Mucosa of stomach (tissue), 1 donor: ENCODE data around the gene PKD2L2.
"Not testable (repeated sequence)": the region's sequence is repeated elsewhere in the genome, so short reads cannot be mapped to it uniquely, and the experiment has no call there.

Source experiments
- H3K27me3 ChIP-seq: one replicate; pipeline ENCODE4 v1.7.0; 2013; ENCODE audit warnings: mild to moderate bottlenecking, low read length; ENCODE audit not compliant: control insufficient read depth, insufficient read depth
- H3K36me3 ChIP-seq: one replicate; pipeline ENCODE4 v1.7.0; 2013; ENCODE audit warnings: low read length; ENCODE audit not compliant: control insufficient read depth, insufficient read depth
- H3K4me1 ChIP-seq: one replicate; pipeline ENCODE4 v1.7.0; 2013; ENCODE audit warnings: mild to moderate bottlenecking, low read length; ENCODE audit not compliant: control insufficient read depth, insufficient read depth
- H3K4me3 ChIP-seq: one replicate; pipeline ENCODE4 v1.7.0; 2013; ENCODE audit warnings: low read length
- H3K9ac ChIP-seq: one replicate; pipeline ENCODE4 v1.7.0; 2013; ENCODE audit warnings: mild to moderate bottlenecking, low read length, moderate library complexity
- H3K9me3 ChIP-seq: one replicate; pipeline ENCODE4 v1.7.0; 2013; ENCODE audit warnings: mild to moderate bottlenecking, low read length, moderate library complexity; ENCODE audit not compliant: control insufficient read depth
- donor health status: Pancreatic carcinoma.

Gene PKD2L2

DNA sequence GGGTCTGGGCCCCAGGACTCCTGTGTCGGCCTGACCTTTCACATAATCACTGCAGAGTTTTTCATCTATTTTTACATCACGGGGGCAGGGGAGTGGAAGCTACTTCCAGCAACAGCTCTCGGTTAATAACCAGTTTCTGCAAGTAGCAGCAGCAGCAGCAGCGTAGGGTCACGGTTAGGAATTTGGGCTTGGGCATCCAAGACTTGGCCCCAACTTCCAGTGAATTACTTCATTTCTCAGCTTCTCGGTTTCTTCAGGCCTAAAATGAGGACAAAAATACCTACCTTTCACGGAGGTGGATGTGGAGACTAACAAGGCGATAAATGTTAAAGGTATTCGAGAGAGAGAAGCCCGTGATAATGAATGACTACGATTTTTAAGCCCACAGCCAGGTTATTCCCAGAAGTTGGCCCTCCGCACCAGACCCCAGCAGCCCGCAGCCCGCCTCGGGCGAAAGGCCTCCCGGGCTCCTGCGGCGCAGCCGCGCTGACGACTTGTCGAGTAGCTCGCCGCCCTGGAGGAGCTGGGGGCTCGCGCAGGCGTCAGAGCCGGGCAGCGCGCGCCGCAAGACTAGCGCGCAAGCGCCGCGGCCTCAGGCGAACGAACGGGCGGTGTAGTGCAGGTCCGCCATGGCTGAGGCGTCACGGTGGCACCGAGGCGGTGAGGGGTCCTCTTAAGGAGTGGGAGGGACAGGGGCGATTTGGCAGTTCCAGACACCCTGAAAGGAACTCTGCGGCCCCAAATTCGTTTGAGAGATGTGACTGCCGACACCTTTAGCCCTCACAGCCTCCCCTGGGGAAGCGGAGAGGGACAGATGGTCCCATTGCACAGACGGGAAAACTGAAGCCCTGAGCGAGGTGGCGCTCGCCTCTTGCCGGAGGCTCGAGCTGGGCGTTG is at the start of gene PKD2L2:
Gene PKD2L2 (plus strand): TSS at position 595 of the 897 bp plus-strand sequence. CDS start 35 bp downstream, at position 630.
- no peaks in the 10 kb centered on the region for H3K9me3 ChIP-seq
- peak within 1 kb of the TSS; percentile 67 for H3K9ac ChIP-seq
- peak within 1 kb of the TSS; percentile 29 for H3K4me3 ChIP-seq
- H3K36me3 ChIP-seq, result no peaks in the 10 kb centered on the region
- H3K4me1 ChIP-seq, result peaks cover 5% of the 10 kb centered on the region
- no peaks in the 10 kb centered on the region for H3K27me3 ChIP-seq

DNA sequence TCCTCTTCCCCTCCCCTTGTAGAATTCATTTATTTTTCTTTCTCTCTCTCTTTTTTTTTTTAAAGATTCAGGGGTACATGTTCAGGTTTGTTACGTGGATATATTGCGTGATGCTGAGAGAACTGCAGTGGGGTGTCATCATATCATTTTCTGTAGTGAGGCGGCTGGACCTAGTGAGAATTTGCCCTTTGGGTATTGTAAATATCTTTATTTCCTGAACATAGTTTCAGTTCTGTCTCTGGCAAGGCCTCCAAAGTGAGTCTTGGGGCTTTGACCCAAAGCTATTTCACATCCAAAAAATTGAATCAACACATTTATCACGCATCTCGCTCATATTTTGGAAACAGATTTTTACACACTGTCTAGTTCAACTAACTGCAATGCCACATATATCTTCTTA is 47.0 kb upstream of the PKD2L2 start:
- Histone ChIP-seq H3K9ac (no peak overlapping the region), H3K4me3 (no peak overlapping the region), H3K27me3 (no peaks in the 10 kb centered on the region), H3K4me1 (peaks cover 7% of the 10 kb centered on the region), H3K36me3 (no peaks in the 10 kb centered on the region), H3K9me3 (no peaks in the 10 kb centered on the region)

DNA sequence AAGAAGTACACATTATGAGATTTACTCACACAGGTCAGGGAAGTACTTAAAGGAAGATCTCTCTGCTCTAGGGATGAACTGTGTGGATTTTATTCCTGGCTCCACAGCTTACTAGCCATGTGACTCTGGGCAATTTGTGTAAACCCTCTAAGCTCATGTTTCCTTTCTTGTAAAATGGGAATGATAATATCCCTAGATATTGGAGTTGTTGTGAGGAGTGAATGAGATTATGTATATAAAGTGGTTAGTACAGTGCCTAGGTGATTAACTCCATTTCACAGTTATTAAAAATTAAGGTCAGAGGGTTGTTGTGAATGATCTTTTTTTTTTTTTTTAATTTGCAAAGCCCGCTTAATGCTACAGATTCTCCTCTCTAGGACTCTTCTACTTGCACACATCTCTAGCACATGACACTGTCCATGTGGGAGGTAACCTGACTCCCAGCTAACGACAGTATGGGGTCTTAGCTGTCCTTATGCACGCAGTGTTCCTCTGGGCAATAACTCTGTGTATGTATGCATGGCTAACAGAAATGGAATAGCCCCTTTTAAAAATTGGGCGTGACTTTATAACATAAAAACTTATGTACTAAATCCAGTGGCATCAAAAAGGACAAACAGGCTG is 45.5 kb upstream of the PKD2L2 start:
- Histone ChIP-seq H3K36me3 (no peaks in the 10 kb centered on the region), H3K4me1 (no peaks in the 10 kb centered on the region), H3K27me3 (no peaks in the 10 kb centered on the region), H3K4me3 (no peak overlapping the region), H3K9me3 (no peaks in the 10 kb centered on the region), H3K9ac (no peak overlapping the region)

DNA sequence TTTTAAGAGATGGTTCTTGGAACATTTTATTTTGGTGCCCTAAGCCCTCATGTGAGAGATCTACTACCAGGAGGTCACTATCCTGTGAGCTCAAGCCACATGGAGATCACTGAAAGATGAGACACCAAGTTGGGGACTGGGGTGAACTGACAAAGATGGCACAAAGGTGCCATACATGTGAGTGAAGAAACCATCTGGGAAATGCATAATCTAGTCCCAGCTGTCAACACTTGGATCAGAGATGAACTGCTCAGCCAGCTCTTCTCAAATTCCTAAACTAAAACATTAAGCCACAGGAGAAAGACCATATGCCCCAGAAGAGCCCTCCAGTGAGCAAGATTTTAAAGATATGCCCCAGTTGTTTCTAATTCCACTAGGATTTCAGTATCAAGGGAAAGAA is 43.8 kb upstream of the PKD2L2 start:
- H3K4me1 ChIP-seq, result no peaks in the 10 kb centered on the region

DNA sequence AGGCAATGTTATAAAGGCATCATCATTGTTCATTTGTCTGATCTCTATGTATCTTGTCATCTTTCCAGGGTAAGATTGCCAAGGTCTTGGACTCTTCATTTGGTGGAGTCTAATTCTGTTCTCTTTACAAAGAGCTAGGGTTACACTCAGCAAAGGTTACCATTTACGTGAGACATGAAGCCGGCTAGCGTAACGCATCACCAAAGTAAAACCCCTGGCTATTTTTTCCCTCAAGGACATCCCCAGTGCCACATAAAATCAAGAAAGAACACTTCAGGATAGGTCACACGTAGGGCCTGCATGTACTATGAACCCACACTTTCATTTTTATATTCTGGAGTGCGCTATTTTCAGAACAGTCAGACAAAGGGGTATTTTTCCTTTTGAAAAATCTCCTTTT is 41.6 kb upstream of the PKD2L2 start:
- Histone ChIP-seq H3K27me3 (no peaks in the 10 kb centered on the region), H3K4me1 (no peaks in the 10 kb centered on the region), H3K9me3 (no peaks in the 10 kb centered on the region), H3K9ac (no peak overlapping the region), H3K36me3 (no peaks in the 10 kb centered on the region), H3K4me3 (no peak overlapping the region)

More for the DNA sequence above, 43.8 kb upstream of the PKD2L2 start:
- Histone ChIP-seq H3K4me3 (no peak overlapping the region), H3K27me3 (no peaks in the 10 kb centered on the region), H3K9ac (no peak overlapping the region), H3K9me3 (no peaks in the 10 kb centered on the region), H3K36me3 (no peaks in the 10 kb centered on the region)

DNA sequence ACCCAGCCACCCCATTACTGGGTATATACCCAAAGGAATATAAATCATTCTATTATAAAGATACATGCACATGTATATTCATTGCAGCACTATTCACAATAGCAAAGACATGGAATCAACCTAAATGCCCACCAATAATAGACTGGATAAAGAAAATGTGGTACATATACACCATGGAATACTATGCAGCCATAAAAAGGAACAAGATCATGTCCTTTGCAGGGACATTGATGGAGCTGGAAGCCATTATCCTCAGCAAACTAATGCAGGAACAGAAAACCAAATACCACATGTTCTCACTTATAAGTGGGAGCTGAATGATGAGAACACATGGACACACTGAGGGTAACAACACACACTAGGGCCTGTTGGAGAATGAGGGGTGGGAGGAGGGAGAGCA is 36.1 kb upstream of the PKD2L2 start:
- not testable (repeated sequence) for H3K4me1 ChIP-seq, H3K9ac ChIP-seq

DNA sequence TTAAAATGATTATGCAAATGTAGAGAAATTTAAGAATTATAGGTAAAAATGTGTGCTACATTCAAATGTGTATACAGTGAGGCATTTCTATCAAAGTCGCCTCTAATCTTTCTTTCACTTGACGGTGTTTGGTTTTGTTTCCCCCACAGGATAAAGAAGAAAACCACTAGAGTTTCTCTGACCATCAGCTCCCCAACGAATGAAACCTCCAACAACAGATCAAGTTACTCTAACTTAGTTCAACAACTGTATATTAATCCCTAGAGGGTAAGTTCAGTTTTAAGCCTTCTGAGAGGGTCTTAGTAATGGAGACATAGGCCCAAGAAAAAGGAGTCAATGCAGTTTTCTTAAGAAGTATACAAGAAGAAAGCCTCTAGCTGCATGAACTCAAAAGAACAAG is 33.1 kb upstream of the PKD2L2 start:
- no peaks in the 10 kb centered on the region for H3K27me3 ChIP-seq
- no peak overlapping the region for H3K9ac ChIP-seq
- no peaks in the 10 kb centered on the region for H3K9me3 ChIP-seq
- H3K36me3 ChIP-seq, result no peaks in the 10 kb centered on the region
- no peak overlapping the region for H3K4me3 ChIP-seq
- H3K4me1 ChIP-seq, result no peaks in the 10 kb centered on the region

More for the DNA sequence above, 36.1 kb upstream of the PKD2L2 start:
- not testable (repeated sequence) for H3K27me3 ChIP-seq, H3K4me3 ChIP-seq, H3K9me3 ChIP-seq, H3K36me3 ChIP-seq

DNA sequence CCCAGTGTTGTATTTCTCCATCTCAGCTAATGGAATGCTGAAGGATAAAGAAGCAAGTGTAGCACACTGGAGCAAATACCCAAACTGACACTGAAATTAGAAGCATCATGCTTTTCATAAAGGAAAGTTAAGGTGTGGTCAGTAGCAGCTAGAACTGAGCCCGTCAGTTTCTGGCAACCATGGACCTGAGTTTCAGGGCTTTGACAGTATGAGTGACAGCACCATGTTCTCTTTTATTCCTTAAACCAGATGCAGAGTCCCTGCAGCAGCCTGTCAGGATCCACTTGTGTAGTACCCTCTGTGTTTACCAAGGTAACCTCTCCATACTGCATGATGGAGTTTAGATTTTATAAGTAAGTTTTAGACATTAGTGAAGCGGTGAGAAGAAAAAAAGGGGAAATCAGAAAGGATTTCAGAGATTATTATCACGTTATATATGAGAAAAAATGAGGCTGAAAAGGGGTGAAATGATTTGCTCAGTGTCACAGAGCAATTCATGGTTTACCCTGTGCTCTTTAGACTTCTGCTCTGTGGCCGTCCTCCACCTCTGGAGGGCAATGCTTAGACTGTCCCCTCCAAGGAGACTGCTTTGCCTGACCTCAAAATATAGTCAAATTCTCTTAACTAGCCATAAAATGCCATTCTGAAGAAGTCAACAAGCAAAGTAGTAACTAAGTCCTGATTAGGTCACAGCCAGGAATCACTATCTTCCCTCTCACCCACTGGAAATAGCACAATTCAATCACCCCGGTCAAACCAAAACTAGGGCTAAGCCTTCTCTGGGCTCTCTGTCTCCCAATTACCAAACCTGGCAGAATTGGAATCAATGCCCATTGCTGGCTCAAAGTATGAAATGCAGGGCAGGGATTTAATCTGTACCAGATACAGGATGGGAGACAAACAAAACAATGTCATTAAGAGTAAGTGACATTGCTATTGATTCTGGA is 32.1 kb upstream of the PKD2L2 start:
- H3K9ac ChIP-seq, result no peak overlapping the region
- no peaks in the 10 kb centered on the region for H3K36me3 ChIP-seq
- no peak overlapping the region for H3K4me3 ChIP-seq
- H3K27me3 ChIP-seq, result no peaks in the 10 kb centered on the region
- H3K9me3 ChIP-seq, result no peaks in the 10 kb centered on the region
- H3K4me1 ChIP-seq, result no peaks in the 10 kb centered on the region

DNA sequence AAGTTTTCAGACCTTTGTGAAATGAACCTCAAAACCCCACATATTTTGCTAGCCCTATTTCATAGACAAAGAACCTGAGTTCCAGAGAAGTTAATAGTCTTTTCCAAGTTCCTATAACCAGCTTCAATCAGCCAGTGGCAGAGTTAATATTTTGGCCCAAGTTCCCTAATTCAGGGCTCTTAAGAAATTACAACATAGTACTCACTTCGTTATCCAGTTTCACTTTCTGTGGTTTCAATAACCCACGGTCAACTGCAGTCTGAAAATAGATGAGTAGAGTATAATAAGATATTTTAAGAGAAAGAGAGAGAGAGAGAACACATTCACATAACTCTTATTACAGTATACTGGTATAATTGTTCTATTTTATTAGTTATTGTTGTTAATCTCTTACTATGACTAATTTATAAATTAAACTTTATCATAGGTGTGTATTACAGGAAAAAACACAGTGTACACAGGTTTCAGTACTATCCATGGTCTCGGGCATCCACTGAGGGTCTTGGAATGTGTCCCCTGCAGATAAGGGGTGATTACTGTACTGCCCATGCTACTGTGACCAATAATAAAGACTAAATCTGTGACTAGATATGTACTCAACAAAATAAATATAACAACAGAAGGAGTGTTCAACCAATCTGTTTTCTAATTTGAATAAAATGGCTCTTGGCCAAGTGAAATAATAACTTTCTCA is 30.9 kb upstream of the PKD2L2 start:
- Histone ChIP-seq H3K27me3 (no peaks in the 10 kb centered on the region), H3K4me3 (no peak overlapping the region), H3K4me1 (no peaks in the 10 kb centered on the region), H3K9me3 (no peaks in the 10 kb centered on the region), H3K9ac (peak overlapping the region; percentile 4), H3K36me3 (no peaks in the 10 kb centered on the region)

DNA sequence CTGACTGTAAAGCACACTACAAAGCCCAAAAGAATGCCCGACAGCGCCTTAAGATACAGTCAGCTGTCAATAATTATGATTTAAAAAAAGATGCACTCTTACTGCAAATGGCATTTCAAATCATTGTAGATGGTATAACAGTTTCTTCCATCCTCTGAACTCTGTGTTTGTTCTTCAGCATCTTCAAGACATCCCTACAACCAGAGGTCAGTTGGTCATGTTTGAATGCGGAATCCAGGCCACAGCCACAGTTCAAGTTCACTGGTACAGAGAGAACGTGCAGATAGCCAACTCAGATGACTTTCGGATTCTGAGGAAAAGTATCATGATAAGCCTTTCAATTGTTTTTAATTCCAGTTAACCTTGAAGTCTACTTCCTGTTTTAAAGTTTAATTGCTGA is 30.3 kb upstream of the PKD2L2 start:
- no peak overlapping the region for H3K9ac ChIP-seq
- no peaks in the 10 kb centered on the region for H3K4me1 ChIP-seq
- H3K27me3 ChIP-seq, result no peaks in the 10 kb centered on the region
- H3K4me3 ChIP-seq, result no peak overlapping the region
- no peaks in the 10 kb centered on the region for H3K9me3 ChIP-seq
- H3K36me3 ChIP-seq, result no peaks in the 10 kb centered on the region

DNA sequence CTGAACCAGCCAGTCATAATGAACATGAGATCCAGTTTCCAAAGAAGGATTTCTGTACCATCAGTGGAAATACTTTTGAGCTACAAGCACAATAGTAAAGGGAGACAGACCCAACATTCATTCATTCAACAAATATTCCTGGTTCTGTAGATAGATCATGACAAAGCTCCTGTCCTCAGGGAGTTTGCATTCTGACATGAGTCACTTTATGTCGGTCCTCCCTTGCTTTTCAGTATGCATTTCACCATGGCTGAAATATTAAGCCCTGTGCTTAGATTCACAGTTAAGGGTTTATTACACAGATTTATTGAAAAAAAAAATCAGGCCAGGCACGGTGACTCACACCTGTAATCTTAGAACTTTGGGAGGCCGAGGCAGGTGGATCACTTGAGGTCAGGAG is 27.0 kb upstream of the PKD2L2 start:
- no peaks in the 10 kb centered on the region for H3K9me3 ChIP-seq
- no peaks in the 10 kb centered on the region for H3K36me3 ChIP-seq
- no peaks in the 10 kb centered on the region for H3K4me1 ChIP-seq
- no peak overlapping the region for H3K4me3 ChIP-seq
- H3K27me3 ChIP-seq, result no peaks in the 10 kb centered on the region
- no peak overlapping the region for H3K9ac ChIP-seq
